MM.1S (cell line): Measurements from ENCODE around the gene PFDN4.

Source experiments
- DNase-seq: peaks from one replicate; pipeline ENCODE4 v3.0.0-alpha.2; 2015
- H2AFZ ChIP-seq: fragments of 300-600 bp; sonication (generic); 2 replicates; pipeline ENCODE4 v1.6.0; 2016; ENCODE audit warnings: antibody characterized with exemption, low read length
- H3F3A ChIP-seq: fragments of 300-600 bp; sonication (generic); 2 replicates; pipeline ENCODE4 v1.6.1; 2016; ENCODE audit warnings: mild to moderate bottlenecking, antibody characterized with exemption, low read length, moderate library complexity, mixed read lengths; ENCODE audit not compliant: insufficient read depth
- H3K27ac ChIP-seq: fragments of 300-600 bp; sonication (generic); 2 replicates; pipeline ENCODE4 v1.5.1; 2016; ENCODE audit warnings: mild to moderate bottlenecking, low read length
- H3K27me3 ChIP-seq: fragments of 300-600 bp; sonication (generic); replicated peaks from 2 replicates; pipeline ENCODE4 v1.6.0; 2016; ENCODE audit warnings: low read length; ENCODE audit not compliant: insufficient read depth
- H3K36me3 ChIP-seq: fragments of 300-600 bp; sonication (generic); replicated peaks from 2 replicates; pipeline ENCODE4 v1.6.1; 2016; ENCODE audit warnings: mild to moderate bottlenecking, low read length, mixed read lengths; ENCODE audit not compliant: insufficient read depth
- H3K4me1 ChIP-seq: fragments of 300-600 bp; sonication (generic); 2 replicates; pipeline ENCODE4 v1.6.1; 2016; ENCODE audit warnings: low read length, mixed read lengths
- H3K4me2 ChIP-seq: fragments of 300-600 bp; sonication (generic); 2 replicates; pipeline ENCODE4 v1.6.0; 2016; ENCODE audit warnings: low read depth, low read length
- H3K4me3 ChIP-seq: fragments of 300-600 bp; sonication (generic); 2 replicates; pipeline ENCODE4 v1.5.1; 2016; ENCODE audit warnings: low read length, mixed read lengths
- H3K79me2 ChIP-seq: fragments of 300-600 bp; sonication (generic); 2 replicates; pipeline ENCODE4 v1.6.1; 2016; ENCODE audit warnings: mixed run types, low read length, mixed read lengths
- H3K9ac ChIP-seq: fragments of 300-600 bp; sonication (generic); 2 replicates; pipeline ENCODE4 v1.6.1; 2016; ENCODE audit warnings: low read length, mixed read lengths
- H3K9me2 ChIP-seq: fragments of 300-600 bp; sonication (generic); replicated peaks from 2 replicates; pipeline ENCODE4 v1.6.1; 2016; ENCODE audit warnings: mild to moderate bottlenecking, low read length, mixed read lengths; ENCODE audit not compliant: insufficient read depth
- H3K9me3 ChIP-seq: fragments of 300-600 bp; sonication (generic); replicated peaks from 2 replicates; pipeline ENCODE4 v1.6.1; 2016; ENCODE audit warnings: mild to moderate bottlenecking, low read length, mixed read lengths; ENCODE audit not compliant: insufficient read depth
- H4K20me1 ChIP-seq: fragments of 300-600 bp; sonication (generic); 2 replicates; pipeline ENCODE4 v1.6.1; 2016; ENCODE audit warnings: mild to moderate bottlenecking, low read length, moderate library complexity, mixed read lengths; ENCODE audit not compliant: insufficient read depth
- EZH2 ChIP-seq: fragments of 300-600 bp; sonication (generic); optimal IDR thresholded peaks from 2 replicates; pipeline ENCODE3; 2017; ENCODE audit warnings: low read depth, mild to moderate bottlenecking, antibody characterized with exemption, low read length, mixed read lengths
- EZH2phosphoT487 ChIP-seq: fragments of 300-600 bp; sonication (generic); IDR thresholded peaks from 2 replicates; pipeline ENCODE4 v1.6.1; 2018; ENCODE audit warnings: antibody characterized with exemption, low read length
- TF ChIP-seq, protein P1 (sequence below): fragments of 300-600 bp; sonication (generic); IDR thresholded peaks from 2 replicates; pipeline ENCODE4 v1.5.1; 2016; ENCODE audit warnings: antibody characterized with exemption, low read length, mixed read lengths

The PFDN4 gene

DNA sequence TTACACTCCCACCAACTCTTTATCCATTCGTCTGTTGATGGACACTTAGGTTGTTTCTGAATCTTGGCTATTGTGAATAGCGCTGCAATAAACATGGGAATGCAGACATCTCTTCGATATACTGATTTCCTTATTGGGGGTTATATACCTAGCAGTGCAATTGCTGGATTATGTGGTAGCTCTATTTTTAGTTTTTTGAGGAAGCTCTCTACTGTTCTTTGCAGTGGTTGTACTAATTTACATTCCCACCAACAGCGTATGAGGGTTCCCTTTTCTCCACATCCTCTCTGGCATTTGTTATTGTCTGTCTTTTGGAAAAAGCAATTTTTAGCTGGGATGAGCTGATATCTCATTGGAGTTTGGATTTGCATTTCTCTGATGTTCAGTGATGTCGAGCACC lies 4.6 kb upstream of the PFDN4 start:
- Histone ChIP-seq H3K4me2 (no peak overlapping the region), H3K27ac (no peak overlapping the region), H3K4me1 (no peaks in the 10 kb centered on the region), H3K4me3 (no peak overlapping the region), H3F3A (no peaks in the 10 kb centered on the region), H3K36me3 (no peaks in the 10 kb centered on the region), H4K20me1 (no peaks in the 10 kb centered on the region), H3K9ac (no peak overlapping the region), H3K9me3 (no peaks in the 10 kb centered on the region), H3K79me2 (peaks cover 4% of the 10 kb centered on the region), H3K9me2 (no peaks in the 10 kb centered on the region), H3K27me3 (no peaks in the 10 kb centered on the region), H2AFZ (no peak overlapping the region)
- no peak for DNase-seq
- TF ChIP-seq, protein P1, sequence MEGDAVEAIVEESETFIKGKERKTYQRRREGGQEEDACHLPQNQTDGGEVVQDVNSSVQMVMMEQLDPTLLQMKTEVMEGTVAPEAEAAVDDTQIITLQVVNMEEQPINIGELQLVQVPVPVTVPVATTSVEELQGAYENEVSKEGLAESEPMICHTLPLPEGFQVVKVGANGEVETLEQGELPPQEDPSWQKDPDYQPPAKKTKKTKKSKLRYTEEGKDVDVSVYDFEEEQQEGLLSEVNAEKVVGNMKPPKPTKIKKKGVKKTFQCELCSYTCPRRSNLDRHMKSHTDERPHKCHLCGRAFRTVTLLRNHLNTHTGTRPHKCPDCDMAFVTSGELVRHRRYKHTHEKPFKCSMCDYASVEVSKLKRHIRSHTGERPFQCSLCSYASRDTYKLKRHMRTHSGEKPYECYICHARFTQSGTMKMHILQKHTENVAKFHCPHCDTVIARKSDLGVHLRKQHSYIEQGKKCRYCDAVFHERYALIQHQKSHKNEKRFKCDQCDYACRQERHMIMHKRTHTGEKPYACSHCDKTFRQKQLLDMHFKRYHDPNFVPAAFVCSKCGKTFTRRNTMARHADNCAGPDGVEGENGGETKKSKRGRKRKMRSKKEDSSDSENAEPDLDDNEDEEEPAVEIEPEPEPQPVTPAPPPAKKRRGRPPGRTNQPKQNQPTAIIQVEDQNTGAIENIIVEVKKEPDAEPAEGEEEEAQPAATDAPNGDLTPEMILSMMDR: no peak
- no peak for TF ChIP-seq EZH2
- TF ChIP-seq EZH2phosphoT487: no peak

DNA sequence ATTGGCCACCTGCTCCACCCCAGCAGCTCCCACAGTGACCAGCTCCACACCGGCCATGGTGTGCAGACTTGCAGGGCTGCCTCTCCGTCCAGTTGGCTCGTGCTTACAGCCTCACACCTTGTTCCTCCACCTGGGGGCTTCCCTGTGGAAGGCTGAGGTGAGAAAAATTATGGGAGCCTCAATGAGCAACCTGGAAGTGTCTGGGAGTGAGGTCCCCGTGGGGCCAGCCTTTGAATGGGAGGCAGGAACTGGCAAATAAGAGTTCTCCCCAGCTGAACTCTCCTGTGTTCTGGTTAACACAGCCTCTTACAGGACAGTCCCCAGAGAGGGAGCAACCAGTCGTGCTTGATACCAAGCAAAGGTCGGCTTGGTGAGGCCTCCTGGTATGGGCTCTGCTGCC lies 3.8 kb upstream of the PFDN4 start:
- Histone ChIP-seq H3K4me3 (no peak overlapping the region), H3K79me2 (peaks cover 12% of the 10 kb centered on the region), H3K9ac (no peak overlapping the region), H3K27ac (no peak overlapping the region), H3K9me2 (no peaks in the 10 kb centered on the region), H3F3A (no peaks in the 10 kb centered on the region), H4K20me1 (no peaks in the 10 kb centered on the region), H3K4me2 (no peak overlapping the region), H3K27me3 (no peaks in the 10 kb centered on the region), H2AFZ (no peak overlapping the region), H3K9me3 (no peaks in the 10 kb centered on the region), H3K4me1 (peaks cover 2% of the 10 kb centered on the region), H3K36me3 (no peaks in the 10 kb centered on the region)
- TF ChIP-seq EZH2phosphoT487 (no peak), EZH2 (no peak)
- TF ChIP-seq, protein P1: no peak
- DNase-seq: no peak

DNA sequence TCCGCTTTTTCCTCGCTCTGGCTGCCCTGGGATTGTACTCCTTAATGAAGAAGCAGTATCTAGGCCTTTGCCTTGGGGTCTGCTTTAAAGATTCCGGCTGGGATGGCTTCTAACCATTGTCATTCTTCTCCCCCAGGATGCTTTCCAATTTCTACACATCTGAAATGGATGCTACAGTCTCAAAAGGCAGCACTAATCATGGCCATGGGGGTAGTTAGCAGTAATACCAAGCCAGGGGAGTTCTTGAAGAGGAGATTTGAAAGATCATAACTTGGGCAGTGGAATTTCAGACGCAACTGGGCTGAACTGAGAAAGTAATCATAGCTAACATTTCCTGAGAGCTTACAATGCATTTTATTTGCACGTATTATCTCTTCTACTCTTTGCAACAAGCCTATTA lies 3.4 kb upstream of the PFDN4 start:
- no peak overlapping the region for H3K4me3 ChIP-seq
- no peak overlapping the region for H3K9ac ChIP-seq
- H2AFZ ChIP-seq: no peak overlapping the region
- peaks cover 16% of the 10 kb centered on the region for H3K79me2 ChIP-seq
- no peaks in the 10 kb centered on the region for H3F3A ChIP-seq
- no peaks in the 10 kb centered on the region for H3K36me3 ChIP-seq
- H4K20me1 ChIP-seq: no peaks in the 10 kb centered on the region
- H3K4me2 ChIP-seq: no peak overlapping the region
- H3K27me3 ChIP-seq: no peaks in the 10 kb centered on the region
- no peaks in the 10 kb centered on the region for H3K9me2 ChIP-seq
- no peak for DNase-seq
- H3K9me3 ChIP-seq: no peaks in the 10 kb centered on the region
- no peak overlapping the region for H3K27ac ChIP-seq
- no peak for TF ChIP-seq EZH2phosphoT487
- TF ChIP-seq, protein P1: no peak
- no peak for TF ChIP-seq EZH2
- H3K4me1 ChIP-seq: peaks cover 7% of the 10 kb centered on the region
